K562 (cell line): ENCODE measurements around the gene ITPR3. TPM values are rescaled to one million over a fixed set of nuclear protein-coding genes. Genes with fewer than 3 reads are reported as not detected.

Source experiments
- ATAC-seq: fragments of 200-7000 bp; cut with Tn5 transposase; 3 replicates; pipeline ENCODE4 v1.9.1; 2020; ENCODE audit warnings: moderate library complexity
- BruUV-seq: library from RNA; stranded (reverse); fragments of 400-500 nt; replicated peaks from 2 replicates; lab custom pipeline; 2021; lab: Mats Ljungman, UMichigan
- CTCF ChIA-PET: fragments of 300-600 bp; formaldehyde crosslinking; extraction: SDS; loops from one replicate; lab custom pipeline; 2021; ENCODE audit warnings: low intra/inter-chr PET ratio; lab: Yijun Ruan, JAX
- POLR2A ChIA-PET: fragments of 300-600, 350-650 bp; sonication (Branson Sonifier 250); formaldehyde crosslinking; extraction: SDS; loops from one replicate; lab custom pipeline; 2021; ENCODE audit warnings: antibody characterized with exemption, inconsistent platforms; lab: Yijun Ruan, JAX
- DNase-seq, 4 experiments: peaks; one replicate each; pipeline versions ENCODE4 v3.0.0 to v3.0.0-alpha.2; 2011 to 2018; ENCODE audit warnings: low spot score in 3 of 4, mixed read lengths in 3 of 4; ENCODE audit errors: extremely low read depth in 1 of 4
- FAIRE-seq: peaks from 2 replicates; lab custom pipeline; 2011; peaks lifted over from hg19 to GRCh38; lab: Jason Lieb, UNC
- H2AFZ ChIP-seq: 2 replicates; pipeline ENCODE4 v1.6.0; 2011; ENCODE audit warnings: low read depth, low read length, control low read depth, inconsistent platforms
- H3K27ac ChIP-seq: fragments of 200-600 bp; 3 replicates; pipeline ENCODE4 v1.8.0; 2011; ENCODE audit warnings: low read depth, mild to moderate bottlenecking, control low read depth, inconsistent platforms, low read length, moderate library complexity, mixed read lengths; ENCODE audit errors: extremely low read depth
- H3K27me3 ChIP-seq, 2 experiments: fragments of 300-600 bp in 1 of 2; 2 replicates in 1 of 2; 3 replicates in 1 of 2; pipeline versions ENCODE4 v1.6.0 to v1.8.0; 2011; ENCODE audit warnings: inconsistent platforms in 2 of 2, low read length in 2 of 2, mild to moderate bottlenecking in 1 of 2, mixed read lengths in 1 of 2, moderate library complexity in 1 of 2; ENCODE audit not compliant: control insufficient read depth in 2 of 2, insufficient read depth in 2 of 2
- H3K36me3 ChIP-seq: fragments of 300-600 bp; 3 replicates; pipeline ENCODE4 v1.8.0; 2011; ENCODE audit warnings: mild to moderate bottlenecking, low read length, inconsistent platforms; ENCODE audit not compliant: control insufficient read depth, insufficient read depth
- H3K4me1 ChIP-seq, 2 experiments: fragments of 200-600 bp in 1 of 2; replicated peaks in 1 of 2; 2 replicates in 1 of 2; 3 replicates in 1 of 2; pipeline versions ENCODE4 v1.5.1 to v1.8.0; 2011; ENCODE audit warnings: inconsistent platforms in 2 of 2, low read length in 2 of 2, mild to moderate bottlenecking in 1 of 2, mixed read lengths in 1 of 2, moderate library complexity in 1 of 2; ENCODE audit not compliant: control insufficient read depth in 2 of 2, insufficient read depth in 2 of 2
- H3K4me2 ChIP-seq: 2 replicates; pipeline ENCODE4 v1.6.1; 2011; ENCODE audit warnings: low read length, control low read depth, inconsistent platforms, mixed read lengths; ENCODE audit not compliant: insufficient read depth
- H3K4me3 ChIP-seq: fragments of 200-600 bp; sonication (generic), shearing (Covaris generic); 2 replicates; pipeline ENCODE4 v1.5.1; 2016; ENCODE audit warnings: control low read depth, inconsistent platforms
- H3K79me2 ChIP-seq: fragments of 200-600 bp; 3 replicates; pipeline ENCODE4 v1.8.0; 2011; ENCODE audit warnings: low read length, inconsistent platforms; ENCODE audit not compliant: control insufficient read depth, insufficient read depth
- H3K9ac ChIP-seq, 2 experiments: 2 replicates each; pipeline versions ENCODE4 v1.6.0 to v1.6.1; 2011; ENCODE audit warnings: low read depth in 2 of 2, low read length in 2 of 2, control low read depth in 1 of 2, inconsistent platforms in 1 of 2, mild to moderate bottlenecking in 1 of 2, mixed read lengths in 1 of 2; ENCODE audit not compliant: insufficient read depth in 1 of 2
- H3K9me1 ChIP-seq: one replicate; pipeline ENCODE4 v1.6.0; 2011; ENCODE audit warnings: inconsistent platforms, mild to moderate bottlenecking, low read length, moderate library complexity; ENCODE audit not compliant: control insufficient read depth, insufficient read depth
- H3K9me3 ChIP-seq: replicated peaks from 2 replicates; pipeline ENCODE4 v1.5.1; 2011; ENCODE audit warnings: low read depth, low read length, inconsistent platforms; ENCODE audit not compliant: control insufficient read depth, insufficient read depth
- H4K20me1 ChIP-seq: replicated peaks from 2 replicates; pipeline ENCODE4 v1.6.1; 2011; ENCODE audit warnings: low read length, inconsistent platforms, mixed read lengths; ENCODE audit not compliant: control insufficient read depth, insufficient read depth
- FOXK1 ChIP-seq: sonication (generic); formaldehyde crosslinking; IDR thresholded peaks from 2 replicates; pipeline ENCODE4 v1.8.0; 2022; ENCODE audit warnings: missing genetic modification reagents, mild to moderate bottlenecking, borderline replicate concordance
- FOXP4 ChIP-seq: sonication (generic); formaldehyde crosslinking; IDR thresholded peaks from 2 replicates; pipeline ENCODE4 v1.8.0; 2022; ENCODE audit warnings: mild to moderate bottlenecking, missing genetic modification reagents, borderline replicate concordance
- GATA2 ChIP-seq: sonication (generic); formaldehyde crosslinking; IDR thresholded peaks from 2 replicates; pipeline ENCODE4 v1.4.0; 2020; ENCODE audit warnings: mild to moderate bottlenecking, missing genetic modification reagents
- NFATC3 ChIP-seq: fragments of 450-650 bp; IDR thresholded peaks from 2 replicates; pipeline ENCODE4 v1.6.1; 2017; ENCODE audit warnings: mild to moderate bottlenecking
- POLR2AphosphoS5 ChIP-seq: IDR thresholded peaks from 2 replicates; pipeline ENCODE4 v1.6.1; 2011; ENCODE audit warnings: mild to moderate bottlenecking, low read depth, low read length, moderate library complexity; ENCODE audit not compliant: control insufficient read depth, insufficient read depth
- PTTG1 ChIP-seq: fragments of 450-650 bp; IDR thresholded peaks from 2 replicates; pipeline ENCODE4 v1.6.1; 2016; ENCODE audit warnings: low read depth, mild to moderate bottlenecking, missing genetic modification characterization, missing compliant biosample characterization
- ZNF668 ChIP-seq: fragments of 250-450 bp; sonication (Bioruptor Pico); IDR thresholded peaks from 2 replicates; pipeline ENCODE4 v1.8.0; 2022; ENCODE audit warnings: mild to moderate bottlenecking, inconsistent platforms
- WGBS: fragments of 100-300 bp; shearing (Covaris generic); methylation state at CpG from one replicate; pipeline ENCODE4 v1.1.6; 2016; ENCODE audit warnings: low coverage, mixed read lengths; ENCODE audit not compliant: insufficient coverage; ENCODE audit errors: missing lambda C conversion rate; 5-methylcytosine and 5-hydroxymethylcytosine counted together
- in situ Hi-C: fragments of 300-500 bp; cut with MboI; formaldehyde crosslinking; loops from 4 replicates; pipeline ENCODE4 v1.15.0; 2018; ENCODE audit warnings: inconsistent platforms, mixed read lengths
- intact Hi-C: fragments of 100-400 bp; cut with micrococcal nuclease; formaldehyde crosslinking; loops from 2 replicates; pipeline ENCODE4 v1.14.2; 2022
- polyA plus RNA-seq, 8 experiments: library from polyadenylated mRNA; depleted of rRNA in 4 of 8; stranded (reverse) in 5 of 8; unstranded in 3 of 8; fragments of >200 nt; fragmentation: Nextera tagmentation in 2 of 8; fragmentation: Illumina TruSeq in 1 of 8; extraction: Ambion mirVana in 2 of 8; extraction: Trizol in 1 of 8; gene quantifications; 2 replicates each; pipeline versions ENCODE4 v1.2.1 to v1.2.3, GENCODE V29; 2011 to 2014; ENCODE audit warnings: inconsistent platforms in 1 of 8, missing spikeins in 1 of 8
- total RNA-seq, 7 experiments: library from RNA; depleted of rRNA in 6 of 7; stranded (reverse); fragments of >200 nt in 6 of 7; fragmentation: Illumina TruSeq in 2 of 7; extraction: Trizol in 2 of 7; gene quantifications; 2 replicates each; pipeline versions ENCODE4 v1.2.1 to v1.2.3, GENCODE V29; 2011 to 2021; ENCODE audit warnings: low replicate concordance in 1 of 7

Gene ITPR3
- total and polyA plus RNA-seq, 9 of the 15 experiments (the other 6 are each of a cell fraction or from before 2014, with no cell fraction given): 0.39 to 35.7 (median 13.2) TPM

- intact Hi-C loops: no loop called here
- ATAC-seq (no peak), FAIRE-seq (no peak), DNase-seq (no peak)
- WGBS: 90% methylated on average over 10 of the region's 10 CpGs
- BruUV-seq: no TSS peak
- H3K27ac ChIP-seq: no peak overlapping the region
- H4K20me1 ChIP-seq: no peaks in the 10 kb centered on the region
- peaks cover 12 to 25% of the 10 kb centered on the region in 2 experiments for H3K4me1 ChIP-seq
- H3K4me3 ChIP-seq: no peak overlapping the region
- no peak overlapping the region for H3K4me2 ChIP-seq
- in situ Hi-C loops: no loop called here
- H3K9ac ChIP-seq: no peak overlapping the region; a peak in 1 of 4 replicates
- H3K79me2 ChIP-seq: peaks cover 25% of the 10 kb centered on the region
- CTCF ChIA-PET: interaction anchor here (0.7 kb wide), 1 partner anchor 12 kb away, joined by 3 read pairs; no protein-coding TSS in a partner anchor
- H3K9me1 ChIP-seq: no peaks in the 10 kb centered on the region
- TF ChIP-seq PTTG1 (tag) (no peak), FOXK1 (CRISPR knock-in tag) (peak; percentile 65; the same call in 1 of the 2 replicates)
- H3K27me3 ChIP-seq: no peaks in the 10 kb centered on the region
- POLR2A ChIA-PET: interaction anchor here (0.6 to 1.5 kb wide), 3 partner anchors 8 to 1083 kb away, joined by 3 read pairs; no protein-coding TSS in a partner anchor
- no peaks in the 10 kb centered on the region for H3K9me3 ChIP-seq
- peaks cover 51% of the 10 kb centered on the region for H3K36me3 ChIP-seq
- no peak overlapping the region for H2AFZ ChIP-seq
Observed at GRCh38 chr6:33708516-33709204, 87.5 kb downstream of the ITPR3 start.

- Histone ChIP-seq H2AFZ (no peak overlapping the region), H3K4me1 (peaks cover 12 to 21% of the 10 kb centered on the region in 2 experiments), H3K9me3 (no peaks in the 10 kb centered on the region), H3K79me2 (peaks cover 25% of the 10 kb centered on the region), H3K9me1 (no peaks in the 10 kb centered on the region), H4K20me1 (no peaks in the 10 kb centered on the region), H3K9ac (peak overlapping the region; percentile 33 to 90; a peak in 2 of 4 replicates), H3K4me2 (no peak overlapping the region), H3K27me3 (peaks cover 0 to 5% of the 10 kb centered on the region in 2 experiments; a peak in 3 of 5 replicates), H3K4me3 (no peak overlapping the region), H3K36me3 (peaks cover 40% of the 10 kb centered on the region), H3K27ac (no peak overlapping the region)
- 95% methylated on average over 10 of the region's 10 CpGs for WGBS
- POLR2A ChIA-PET: interaction anchor here (0.7 kb wide), 1 partner anchor 9 kb away, joined by 3 read pairs; no protein-coding TSS in a partner anchor
- no peak for FAIRE-seq
- BruUV-seq: no TSS peak
- DNase-seq: no peak
- CTCF ChIA-PET: no interaction called here
- intact Hi-C loops: no loop called here
- TF ChIP-seq POLR2AphosphoS5 (no peak), ZNF668 (CRISPR knock-in tag) (no peak), NFATC3 (no peak), FOXP4 (CRISPR knock-in tag) (no peak), GATA2 (CRISPR knock-in tag) (0 out of 2 replicates have a peak, but pooled peaks have one; percentile 18)
- ATAC-seq: no peak
- in situ Hi-C loops: no loop called here
Observed at GRCh38 chr6:33709605-33710295, 88.6 kb downstream of the ITPR3 start.
